Adrenal gland (tissue), 12 donors: ENCODE measurements around the gene GRIN2B. TPM values are rescaled to one million over a fixed set of nuclear protein-coding genes. Genes with fewer than 3 reads are reported as not detected.

ENCODE experiments used
- DNase-seq, 7 donors: peaks; one replicate each; pipeline ENCODE4 v3.0.0-alpha.2; 2019 to 2020
- H3K27ac ChIP-seq, 5 donors: fragments of 200-600 bp; sonication (generic) in 4 of 5; 1 replicate in 3 of 5; 2 replicates in 2 of 5; pipeline versions ENCODE4 v1.5.1 to v1.8.0; 2016 to 2020; ENCODE audit warnings: mild to moderate bottlenecking in 1 of 5
- H3K27me3 ChIP-seq: fragments of 200-600 bp; 2 replicates; pipeline ENCODE4 v1.8.0; 2021
- H3K36me3 ChIP-seq, 2 donors: fragments of 200-600 bp; replicated peaks in 1 of 2; 1 replicate in 1 of 2; 2 replicates in 1 of 2; pipeline versions ENCODE4 v1.5.1 to v1.8.0; 2018 to 2022
- H3K4me1 ChIP-seq, 2 donors: fragments of 200-600 bp; replicated peaks in 1 of 2; 1 replicate in 1 of 2; 2 replicates in 1 of 2; pipeline versions ENCODE4 v1.5.1 to v1.8.0; 2018 to 2021
- H3K4me3 ChIP-seq, 4 donors: fragments of 200-600 bp; sonication (generic) in 3 of 4; one replicate each; pipeline ENCODE4 v1.5.1; 2016 to 2018
- H3K9me3 ChIP-seq, 3 donors: fragments of 200-600 bp; sonication (generic) in 1 of 3; replicated peaks in 1 of 3; 1 replicate in 2 of 3; 2 replicates in 1 of 3; pipeline versions ENCODE4 v1.5.1 to v1.8.0; 2016 to 2021
- CTCF ChIP-seq, 6 experiments: fragments of 450-650 bp in 4 of 6; fragments of 200-600 bp in 2 of 6; sonication (generic) in 1 of 6; IDR thresholded peaks; 1 replicate in 5 of 6; 2 replicates in 1 of 6; pipeline versions ENCODE4 v1.5.1 to v1.8.0; 2016 to 2021; ENCODE audit warnings: antibody characterized with exemption in 6 of 6, mild to moderate bottlenecking in 2 of 6, moderate library complexity in 1 of 6
- POLR2A ChIP-seq, 2 donors: fragments of 450-650 bp; IDR thresholded peaks; one replicate each; pipeline ENCODE4 v1.6.1; 2017; ENCODE audit warnings: antibody characterized with exemption in 2 of 2, mild to moderate bottlenecking in 2 of 2, moderate library complexity in 1 of 2
- WGBS, 4 donors: extraction: QIAGEN DNeasy Blood & Tissue Kit in 2 of 4; methylation state at CpG; one replicate each; pipeline versions ENCODE4 v1.1.5 to v1.1.7; 2013 to 2017; 5-methylcytosine and 5-hydroxymethylcytosine counted together
- intact Hi-C, 2 donors: fragments of 100-400 bp; cut with DNase I; formaldehyde crosslinking; loops; one replicate each; pipeline versions ENCODE4 v1.14.1 to v1.15.0; 2022 to 2023
- polyA plus RNA-seq, 3 donors: library from polyadenylated mRNA; stranded (reverse); fragments of 200-250 nt in 2 of 3; fragments of 350-450 nt in 1 of 3; fragmentation: Illumina TruSeq in 1 of 3; extraction: RNeasy Lipid Tissue Mini Kit (QIAGEN cat#74804) in 1 of 3; gene quantifications; one replicate each; pipeline ENCODE4 v1.2.3, GENCODE V29; 2013 to 2014
- total RNA-seq, 9 donors: library from RNA; depleted of rRNA in 4 of 9; stranded (reverse); fragments of >200 nt in 4 of 9; fragments of 120-200 nt in 1 of 9; fragmentation: NEBNext Ultra II Directional in 1 of 9; extraction: Animal tissue kit (Norgen Biotek cat#: 25700) in 1 of 9; gene quantifications; one replicate each; pipeline versions ENCODE4 v1.1.0 to v1.2.4, GENCODE V29; 2013 to 2023
- donor health status: healthy with polysubstance abuse.
- donor health status: Bipolar disorder and iron deficiency.
- donor health status: DM: yes; HTN: yes; CAD: no.
- donor health status: DM: no; HTN: no; CAD: no.
- donor health status: DM: no; HTN: no; CAD: no.
- donor health status: DM: yes; HTN: yes; CAD: no.

The GRIN2B gene
- total and polyA plus RNA-seq, 12 donors: under 0.01 to 0.18 (median 0.07) TPM; not detected in 3

- no peaks in the 10 kb centered on the region for H3K36me3 ChIP-seq
- no peaks in the 10 kb centered on the region for H3K27me3 ChIP-seq
- intact Hi-C loops: no loop called here
- H3K4me3 ChIP-seq: no peak overlapping the region
- TF ChIP-seq CTCF (IDR thresholded peaks at IDR 0.05) (no peak), POLR2A (IDR thresholded peaks at IDR 0.05) (no peak)
- 80 to 87% (median 86%) methylated on average over 7 of the region's 7 CpGs for WGBS, 4 donors
- no peaks in the 10 kb centered on the region for H3K4me1 ChIP-seq
- no peak for DNase-seq
- H3K27ac ChIP-seq: no peak overlapping the region
- H3K9me3 ChIP-seq: peaks cover 0 to 3% (median 0%) of the 10 kb centered on the region in 3 donors
These were observed 41.0 kb downstream of the GRIN2B start for GRCh38 chr12:13940335-13940865.

- no peaks in the 10 kb centered on the region for H3K4me1 ChIP-seq
- H3K9me3 ChIP-seq: peaks cover 0 to 3% (median 0%) of the 10 kb centered on the region in 3 donors
- no peak overlapping the region for H3K4me3 ChIP-seq
- no peak overlapping the region for H3K27ac ChIP-seq
- 62 to 70% (median 65%) methylated on average over 2 of the region's 2 CpGs for WGBS, 4 donors
- H3K36me3 ChIP-seq: no peaks in the 10 kb centered on the region
- intact Hi-C loops: loop anchor here in 1 of 2 donors (10.0 kb wide), 1 partner anchor 193 kb away; no protein-coding TSS in a partner anchor
- no peaks in the 10 kb centered on the region for H3K27me3 ChIP-seq
- no peak for TF ChIP-seq POLR2A (IDR thresholded peaks at IDR 0.05)
- no peak for TF ChIP-seq CTCF (IDR thresholded peaks at IDR 0.05)
- DNase-seq: no peak
These were observed 43.7 kb downstream of the GRIN2B start for GRCh38 chr12:13937735-13938134.

- TF ChIP-seq CTCF (IDR thresholded peaks at IDR 0.05) (no peak), POLR2A (IDR thresholded peaks at IDR 0.05) (no peak)
- H3K4me1 ChIP-seq: no peaks in the 10 kb centered on the region
- no peaks in the 10 kb centered on the region for H3K36me3 ChIP-seq
- H3K27ac ChIP-seq: no peak overlapping the region
- no peak for DNase-seq
- peaks cover 0 to 3% (median 0%) of the 10 kb centered on the region in 3 donors for H3K9me3 ChIP-seq
- no peaks in the 10 kb centered on the region for H3K27me3 ChIP-seq
- no peak overlapping the region for H3K4me3 ChIP-seq
- intact Hi-C loops: loop anchor here in 1 of 2 donors (10.0 kb wide), 1 partner anchor 190 kb away; no protein-coding TSS in a partner anchor
- 35 to 42% (median 39%) methylated on average over 2 of the region's 2 CpGs for WGBS, 4 donors
These were observed 46.2 kb downstream of the GRIN2B start for GRCh38 chr12:13935169-13935568.
